Progenitor cell of endocrine pancreas (in vitro differentiated cells): ENCODE measurements around the gene FAM200A. TPM values are rescaled to one million over a fixed set of nuclear protein-coding genes. Genes with fewer than 3 reads are reported as not detected.

Experiments
- DNase-seq: peaks from one replicate; pipeline ENCODE4 v3.0.0; 2021; ENCODE audit warnings: low spot score; ENCODE audit not compliant: unreplicated experiment
- H3K27ac Mint-ChIP-seq: 2 replicates; pipeline ENCODE4 v1.8.0; 2021; ENCODE audit warnings: mild to moderate bottlenecking, moderate library complexity, mixed read lengths
- H3K27me3 Mint-ChIP-seq: 2 replicates; pipeline ENCODE4 v1.8.0; 2021; ENCODE audit warnings: mixed read lengths
- H3K36me3 Mint-ChIP-seq: 2 replicates; pipeline ENCODE4 v1.8.0; 2022; ENCODE audit warnings: mixed read lengths; ENCODE audit not compliant: insufficient read depth
- H3K4me1 Mint-ChIP-seq: 2 replicates; pipeline ENCODE4 v1.8.0; 2021; ENCODE audit warnings: low read depth, mixed read lengths
- H3K4me3 Mint-ChIP-seq: 2 replicates; pipeline ENCODE4 v1.8.0; 2021; ENCODE audit warnings: low read depth, mild to moderate bottlenecking, moderate library complexity, mixed read lengths
- H3K9me3 Mint-ChIP-seq: 2 replicates; pipeline ENCODE4 v1.8.0; 2021; ENCODE audit warnings: low read depth, mixed read lengths
- CTCF ChIP-seq: fragments of 200-600 bp; sonication (generic); IDR thresholded peaks from one replicate; pipeline ENCODE4 v1.5.0; 2021; ENCODE audit warnings: antibody characterized with exemption, mild to moderate bottlenecking; ENCODE audit not compliant: unreplicated experiment
- total RNA-seq: library from RNA; stranded (reverse); gene quantifications from 2 replicates; pipeline ENCODE4 v1.2.1, GENCODE V29; 2021

FAM200A gene
- total RNA-seq, 1 donor from 2014 or later, result 12.5 TPM

GRCh38 chr7:99540542-99540941 lies 11.4 kb downstream of the FAM200A start:
- TF ChIP-seq CTCF, result no peak
- Mint-ChIP-seq H3K27ac (no peak overlapping the region), H3K27me3 (no peaks in the 10 kb centered on the region), H3K4me3 (no peak overlapping the region), H3K9me3 (peaks cover 37% of the 10 kb centered on the region), H3K36me3 (peaks cover 38% of the 10 kb centered on the region), H3K4me1 (no peaks in the 10 kb centered on the region)
- DNase-seq, result no peak

- Mint-ChIP-seq H3K4me3 (no peak overlapping the region), H3K4me1 (no peaks in the 10 kb centered on the region), H3K27me3 (no peaks in the 10 kb centered on the region), H3K36me3 (peaks cover 38% of the 10 kb centered on the region), H3K9me3 (peaks cover 40% of the 10 kb centered on the region), H3K27ac (no peak overlapping the region)
- no peak for TF ChIP-seq CTCF
- DNase-seq, result no peak
Observed at GRCh38 chr7:99539213-99539811, 12.6 kb downstream of the FAM200A start.

GRCh38 chr7:99535667-99536066 lies 16.2 kb downstream of the FAM200A start:
- no peak overlapping the region for H3K4me3 Mint-ChIP-seq
- H3K4me1 Mint-ChIP-seq, result no peaks in the 10 kb centered on the region
- DNase-seq, result no peak
- peaks cover 56% of the 10 kb centered on the region for H3K9me3 Mint-ChIP-seq
- H3K27ac Mint-ChIP-seq, result no peak overlapping the region
- H3K27me3 Mint-ChIP-seq, result no peaks in the 10 kb centered on the region
- peaks cover 43% of the 10 kb centered on the region for H3K36me3 Mint-ChIP-seq
- TF ChIP-seq CTCF, result no peak

- Mint-ChIP-seq H3K4me1 (no peaks in the 10 kb centered on the region), H3K9me3 (peaks cover 50% of the 10 kb centered on the region), H3K36me3 (peaks cover 72% of the 10 kb centered on the region), H3K27ac (peak overlapping the region; percentile 49), H3K27me3 (no peaks in the 10 kb centered on the region), H3K4me3 (no peak overlapping the region)
- TF ChIP-seq CTCF, result no peak
- DNase-seq, result no peak
Observed at GRCh38 chr7:99531354-99531765, 20.6 kb downstream of the FAM200A start.

- no peak for DNase-seq
- H3K27me3 Mint-ChIP-seq, result no peaks in the 10 kb centered on the region
- H3K4me1 Mint-ChIP-seq, result no peaks in the 10 kb centered on the region
- H3K9me3 Mint-ChIP-seq, result peaks cover 27% of the 10 kb centered on the region
- no peak overlapping the region for H3K27ac Mint-ChIP-seq
- peak; percentile 14 for TF ChIP-seq CTCF
- H3K36me3 Mint-ChIP-seq, result peaks cover 57% of the 10 kb centered on the region
- no peak overlapping the region for H3K4me3 Mint-ChIP-seq
Observed at GRCh38 chr7:99525713-99526440, 26.0 kb downstream of the FAM200A start.
